Neural cell (in vitro differentiated cells): Measurements from ENCODE around the gene DLST.

Experiments
- EP300 ChIP-seq: fragments of 450-650 bp; conservative IDR thresholded peaks from 2 replicates; pipeline ENCODE4 v1.6.1; 2014; ENCODE audit warnings: antibody characterized with exemption, mild to moderate bottlenecking, moderate library complexity; ENCODE audit not compliant: poor library complexity, severe bottlenecking
- EZH2 ChIP-seq: fragments of 200-600, 300-800 bp; shearing (Covaris generic), sonication (generic); IDR thresholded peaks from 2 replicates; pipeline ENCODE4 v1.6.1; 2014; ENCODE audit warnings: antibody characterized with exemption, low read length, borderline replicate concordance, mild to moderate bottlenecking; ENCODE audit not compliant: insufficient read depth, poor library complexity, severe bottlenecking
- POLR2AphosphoS5 ChIP-seq: IDR thresholded peaks from 2 replicates; pipeline ENCODE4 v1.6.1; 2012
- RAD21 ChIP-seq: fragments of 450-650 bp; conservative IDR thresholded peaks from 2 replicates; pipeline ENCODE4 v1.6.1; 2014; ENCODE audit warnings: antibody characterized with exemption, mild to moderate bottlenecking, moderate library complexity
- SMC3 ChIP-seq: fragments of 450-650 bp; conservative IDR thresholded peaks from 2 replicates; pipeline ENCODE4 v1.6.1; 2014; ENCODE audit warnings: antibody characterized with exemption, mild to moderate bottlenecking, moderate library complexity; ENCODE audit not compliant: poor library complexity
- TAF1 ChIP-seq: IDR thresholded peaks from 2 replicates; pipeline ENCODE4 v1.6.1; 2012; ENCODE audit warnings: low read depth
- TF ChIP-seq, protein P1 (sequence below): fragments of 450-650 bp; IDR thresholded peaks from 2 replicates; pipeline ENCODE4 v1.5.1; 2014; ENCODE audit warnings: antibody characterized with exemption, mild to moderate bottlenecking, moderate library complexity; ENCODE audit not compliant: poor library complexity, severe bottlenecking
- TF ChIP-seq, protein P2 (sequence below): IDR thresholded peaks from 2 replicates; pipeline ENCODE4 v1.6.1; 2012; ENCODE audit warnings: borderline replicate concordance

DNA sequence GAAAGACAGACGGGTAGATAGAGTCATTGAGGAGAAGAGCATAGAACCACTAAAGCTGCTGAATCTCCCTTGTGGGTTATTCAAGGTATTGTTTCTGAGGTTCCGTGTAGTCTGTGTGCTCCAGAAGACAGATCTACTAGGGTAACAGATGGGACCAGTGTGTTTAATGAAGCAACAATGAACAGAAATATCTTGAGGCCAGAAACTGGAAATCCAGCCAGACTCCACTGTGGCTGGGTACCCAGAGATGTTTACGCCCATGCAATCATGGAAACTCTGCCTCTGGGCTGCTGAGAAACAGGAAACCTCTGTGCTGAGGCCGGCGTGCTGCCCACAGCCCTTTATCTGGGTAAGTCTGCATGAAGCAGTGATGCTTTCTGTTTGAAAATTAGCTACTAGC is 14.0 kb upstream of the DLST start:
- TF ChIP-seq, protein P1, sequence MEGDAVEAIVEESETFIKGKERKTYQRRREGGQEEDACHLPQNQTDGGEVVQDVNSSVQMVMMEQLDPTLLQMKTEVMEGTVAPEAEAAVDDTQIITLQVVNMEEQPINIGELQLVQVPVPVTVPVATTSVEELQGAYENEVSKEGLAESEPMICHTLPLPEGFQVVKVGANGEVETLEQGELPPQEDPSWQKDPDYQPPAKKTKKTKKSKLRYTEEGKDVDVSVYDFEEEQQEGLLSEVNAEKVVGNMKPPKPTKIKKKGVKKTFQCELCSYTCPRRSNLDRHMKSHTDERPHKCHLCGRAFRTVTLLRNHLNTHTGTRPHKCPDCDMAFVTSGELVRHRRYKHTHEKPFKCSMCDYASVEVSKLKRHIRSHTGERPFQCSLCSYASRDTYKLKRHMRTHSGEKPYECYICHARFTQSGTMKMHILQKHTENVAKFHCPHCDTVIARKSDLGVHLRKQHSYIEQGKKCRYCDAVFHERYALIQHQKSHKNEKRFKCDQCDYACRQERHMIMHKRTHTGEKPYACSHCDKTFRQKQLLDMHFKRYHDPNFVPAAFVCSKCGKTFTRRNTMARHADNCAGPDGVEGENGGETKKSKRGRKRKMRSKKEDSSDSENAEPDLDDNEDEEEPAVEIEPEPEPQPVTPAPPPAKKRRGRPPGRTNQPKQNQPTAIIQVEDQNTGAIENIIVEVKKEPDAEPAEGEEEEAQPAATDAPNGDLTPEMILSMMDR, result no peak
- TF ChIP-seq EZH2 (no peak), POLR2AphosphoS5 (no peak), RAD21 (no peak), SMC3 (no peak), TAF1 (no peak), EP300 (no peak)
- TF ChIP-seq, protein P2, sequence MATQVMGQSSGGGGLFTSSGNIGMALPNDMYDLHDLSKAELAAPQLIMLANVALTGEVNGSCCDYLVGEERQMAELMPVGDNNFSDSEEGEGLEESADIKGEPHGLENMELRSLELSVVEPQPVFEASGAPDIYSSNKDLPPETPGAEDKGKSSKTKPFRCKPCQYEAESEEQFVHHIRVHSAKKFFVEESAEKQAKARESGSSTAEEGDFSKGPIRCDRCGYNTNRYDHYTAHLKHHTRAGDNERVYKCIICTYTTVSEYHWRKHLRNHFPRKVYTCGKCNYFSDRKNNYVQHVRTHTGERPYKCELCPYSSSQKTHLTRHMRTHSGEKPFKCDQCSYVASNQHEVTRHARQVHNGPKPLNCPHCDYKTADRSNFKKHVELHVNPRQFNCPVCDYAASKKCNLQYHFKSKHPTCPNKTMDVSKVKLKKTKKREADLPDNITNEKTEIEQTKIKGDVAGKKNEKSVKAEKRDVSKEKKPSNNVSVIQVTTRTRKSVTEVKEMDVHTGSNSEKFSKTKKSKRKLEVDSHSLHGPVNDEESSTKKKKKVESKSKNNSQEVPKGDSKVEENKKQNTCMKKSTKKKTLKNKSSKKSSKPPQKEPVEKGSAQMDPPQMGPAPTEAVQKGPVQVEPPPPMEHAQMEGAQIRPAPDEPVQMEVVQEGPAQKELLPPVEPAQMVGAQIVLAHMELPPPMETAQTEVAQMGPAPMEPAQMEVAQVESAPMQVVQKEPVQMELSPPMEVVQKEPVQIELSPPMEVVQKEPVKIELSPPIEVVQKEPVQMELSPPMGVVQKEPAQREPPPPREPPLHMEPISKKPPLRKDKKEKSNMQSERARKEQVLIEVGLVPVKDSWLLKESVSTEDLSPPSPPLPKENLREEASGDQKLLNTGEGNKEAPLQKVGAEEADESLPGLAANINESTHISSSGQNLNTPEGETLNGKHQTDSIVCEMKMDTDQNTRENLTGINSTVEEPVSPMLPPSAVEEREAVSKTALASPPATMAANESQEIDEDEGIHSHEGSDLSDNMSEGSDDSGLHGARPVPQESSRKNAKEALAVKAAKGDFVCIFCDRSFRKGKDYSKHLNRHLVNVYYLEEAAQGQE, result no peak
